ENCODE results near the gene GTF2H4. TPM values are rescaled to one million over a fixed set of nuclear protein-coding genes. Genes with fewer than 3 reads are reported as not detected.

The GTF2H4 gene
- total RNA-seq, 4 donors from 2014 or later: 5.7 to 20.7 (median 7.5) TPM

DNA sequence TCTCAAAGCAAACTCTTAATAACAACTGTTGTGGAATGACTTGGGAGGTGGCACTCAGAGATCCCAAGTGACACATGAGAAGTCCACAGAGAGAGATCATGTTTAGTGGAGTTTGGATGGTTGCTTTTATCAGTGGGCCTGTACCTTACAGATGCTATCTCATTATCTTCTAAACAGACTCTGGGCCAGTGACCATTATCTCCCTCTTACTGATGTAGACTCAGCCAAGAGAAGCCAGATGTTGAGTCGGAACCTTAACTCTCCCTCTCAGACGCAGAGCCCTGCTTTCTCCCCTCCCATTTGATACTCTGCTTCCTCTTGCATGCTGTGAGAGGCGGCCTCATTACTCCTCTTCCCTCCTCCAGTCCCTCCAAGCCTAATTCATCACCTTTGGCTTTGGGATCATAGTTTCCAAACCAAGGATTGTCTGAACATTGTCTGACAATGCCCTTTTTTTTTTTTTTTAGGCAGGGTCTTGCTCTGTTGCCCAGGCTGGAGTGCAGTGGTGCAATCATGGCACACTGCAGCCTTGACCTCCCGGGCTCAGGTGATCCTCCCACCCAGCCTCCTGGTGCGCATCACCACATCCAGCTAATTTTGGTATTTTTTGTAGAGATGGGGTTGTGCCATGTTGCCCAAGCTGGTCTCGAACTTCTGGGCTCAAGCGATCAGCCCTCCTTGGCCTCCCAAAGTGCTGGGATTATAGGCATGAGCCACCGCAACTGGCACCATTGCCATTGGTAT is 28.2 kb upstream of the GTF2H4 start:
- H3K36me3 ChIP-seq: no peaks in the 10 kb centered on the region
- H3K4me3 ChIP-seq: no peak overlapping the region
- peaks cover 35 to 45% of the 10 kb centered on the region in 2 donors for H3K4me1 ChIP-seq
- H3K27ac ChIP-seq: peak overlapping the region; percentile 50 to 91 (median 70)
- no peaks in the 10 kb centered on the region for H3K27me3 ChIP-seq
- TF ChIP-seq, protein P1, sequence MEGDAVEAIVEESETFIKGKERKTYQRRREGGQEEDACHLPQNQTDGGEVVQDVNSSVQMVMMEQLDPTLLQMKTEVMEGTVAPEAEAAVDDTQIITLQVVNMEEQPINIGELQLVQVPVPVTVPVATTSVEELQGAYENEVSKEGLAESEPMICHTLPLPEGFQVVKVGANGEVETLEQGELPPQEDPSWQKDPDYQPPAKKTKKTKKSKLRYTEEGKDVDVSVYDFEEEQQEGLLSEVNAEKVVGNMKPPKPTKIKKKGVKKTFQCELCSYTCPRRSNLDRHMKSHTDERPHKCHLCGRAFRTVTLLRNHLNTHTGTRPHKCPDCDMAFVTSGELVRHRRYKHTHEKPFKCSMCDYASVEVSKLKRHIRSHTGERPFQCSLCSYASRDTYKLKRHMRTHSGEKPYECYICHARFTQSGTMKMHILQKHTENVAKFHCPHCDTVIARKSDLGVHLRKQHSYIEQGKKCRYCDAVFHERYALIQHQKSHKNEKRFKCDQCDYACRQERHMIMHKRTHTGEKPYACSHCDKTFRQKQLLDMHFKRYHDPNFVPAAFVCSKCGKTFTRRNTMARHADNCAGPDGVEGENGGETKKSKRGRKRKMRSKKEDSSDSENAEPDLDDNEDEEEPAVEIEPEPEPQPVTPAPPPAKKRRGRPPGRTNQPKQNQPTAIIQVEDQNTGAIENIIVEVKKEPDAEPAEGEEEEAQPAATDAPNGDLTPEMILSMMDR (IDR thresholded peaks at IDR 0.05 in 4 of 5, conservative IDR thresholded peaks at IDR 0.05 in 1 of 5): no peak
- no peak for TF ChIP-seq POLR2A (IDR thresholded peaks at IDR 0.05)
- no peaks in the 10 kb centered on the region for H3K9me3 ChIP-seq
- ATAC-seq: no peak
- no peak for DNase-seq
- intact Hi-C loops (cut with DNase I; ENCODE audit: low total_unique reads): loop anchor here (5.0 kb wide), 2 partner anchors 32 to 193 kb away; partner anchors contain the start of genes PPP1R18 and VARS2
- in situ Hi-C loops (cut with MboI; ENCODE audit: low sequenced_read_pairs in 4 of 4): loop anchor here (5.0 to 25.0 kb wide), 4 partner anchors 53 to 143 kb away; partner anchors contain the start of genes FLOT1 (in 3 of the 4) and IER3 (in 3 of the 4)

DNA sequence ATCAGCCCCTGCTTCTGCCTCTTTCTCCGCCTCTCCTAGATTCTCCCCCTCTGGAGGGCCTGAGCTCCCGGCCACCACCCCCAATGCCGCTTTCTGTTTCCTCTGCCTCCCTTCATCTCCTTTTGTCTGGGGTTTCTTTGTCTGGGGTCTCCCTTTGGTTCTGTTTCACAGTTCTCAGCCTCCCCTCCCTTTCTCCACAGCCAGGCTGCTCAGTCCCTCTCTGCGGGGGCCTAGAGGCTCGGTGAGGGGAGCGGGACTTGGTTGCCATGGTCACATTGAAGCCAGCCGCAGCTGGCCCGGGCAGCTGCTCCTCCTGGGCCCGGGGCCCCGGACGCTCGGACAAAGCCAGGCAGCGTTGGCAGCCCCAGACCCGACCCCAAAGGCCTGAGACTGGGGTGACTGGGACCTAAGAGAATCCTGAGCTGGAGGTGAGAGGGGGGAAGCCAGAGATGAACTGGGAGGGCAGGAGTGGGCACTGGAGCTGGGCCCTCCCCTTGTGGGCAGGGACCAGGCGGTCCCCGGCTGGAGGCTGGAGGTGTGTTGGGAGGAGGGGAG is 27.2 kb upstream of the GTF2H4 start:
- H3K27me3 ChIP-seq: no peaks in the 10 kb centered on the region
- peak overlapping the region in 2 of 4 donors; percentile 79 to 91 for H3K27ac ChIP-seq
- in situ Hi-C loops (cut with MboI; ENCODE audit: low sequenced_read_pairs in 4 of 4) (loop anchor here in 1 of 4 donors (25.0 kb wide), 1 partner anchor 143 kb away; the partner anchor contains the start of genes FLOT1 and IER3), intact Hi-C loops (cut with DNase I; ENCODE audit: low total_unique reads) (loop anchor here (5.0 kb wide), 1 partner anchor 193 kb away; the partner anchor contains the start of gene PPP1R18)
- TF ChIP-seq, protein P1 (IDR thresholded peaks at IDR 0.05 in 4 of 5, conservative IDR thresholded peaks at IDR 0.05 in 1 of 5): no peak
- TF ChIP-seq POLR2A (IDR thresholded peaks at IDR 0.05): no peak
- peaks cover 44 to 49% of the 10 kb centered on the region in 2 donors for H3K4me1 ChIP-seq
- H3K4me3 ChIP-seq: no peak overlapping the region
- no peaks in the 10 kb centered on the region for H3K36me3 ChIP-seq
- ATAC-seq (no peak), DNase-seq (no peak)
- no peaks in the 10 kb centered on the region for H3K9me3 ChIP-seq

DNA sequence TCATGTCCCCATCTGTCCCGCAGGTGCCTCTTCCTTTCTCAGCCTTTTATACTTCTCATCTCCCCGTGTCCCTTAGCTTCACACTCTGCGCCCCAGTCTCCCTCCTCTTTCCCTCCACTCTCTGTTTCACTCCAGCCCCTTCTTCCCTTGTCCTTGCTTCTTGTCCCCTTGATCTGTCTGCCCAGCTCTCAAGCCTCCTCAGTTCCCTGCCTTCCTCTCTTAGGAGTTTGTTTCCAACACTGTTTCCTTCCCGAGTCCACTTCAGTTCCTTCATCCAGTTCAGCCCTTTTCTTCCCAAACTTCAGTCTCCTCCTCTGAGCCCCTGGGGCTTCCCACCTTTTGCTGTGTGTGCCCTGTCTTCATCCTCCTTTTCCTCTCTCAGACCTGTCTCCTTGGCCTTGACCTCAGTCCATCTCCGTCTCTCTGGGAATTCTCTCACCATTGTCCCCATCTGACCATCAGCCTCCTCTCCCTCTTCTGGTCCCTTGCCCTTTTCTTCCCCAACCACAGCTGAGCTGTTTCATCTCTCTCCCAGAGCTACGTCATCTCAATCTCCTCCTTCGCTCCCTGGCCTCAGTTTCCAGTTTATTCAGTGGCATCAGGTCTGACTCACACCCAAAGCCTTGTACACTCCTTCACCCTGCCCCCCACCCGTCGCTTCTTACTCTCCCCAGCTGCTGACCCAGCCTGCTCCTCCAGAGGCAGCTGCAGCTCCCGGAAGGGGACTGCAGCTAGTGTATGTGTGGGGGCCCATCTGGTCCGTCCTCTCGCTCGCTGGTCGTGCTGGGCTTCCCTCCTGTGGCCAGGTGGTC is 26.4 kb upstream of the GTF2H4 start:
- DNase-seq: no peak
- Histone ChIP-seq H3K9me3 (no peaks in the 10 kb centered on the region), H3K36me3 (no peaks in the 10 kb centered on the region), H3K27ac (peak overlapping the region; percentile 89 to 97 (median 94)), H3K27me3 (no peaks in the 10 kb centered on the region), H3K4me1 (peaks cover 50 to 52% of the 10 kb centered on the region in 2 donors), H3K4me3 (no peak overlapping the region)
- intact Hi-C loops (cut with DNase I; ENCODE audit: low total_unique reads): loop anchor here (5.0 kb wide), 1 partner anchor 194 kb away; the partner anchor contains the start of gene PPP1R18
- TF ChIP-seq, protein P1 (IDR thresholded peaks at IDR 0.05 in 4 of 5, conservative IDR thresholded peaks at IDR 0.05 in 1 of 5): no peak
- TF ChIP-seq POLR2A (IDR thresholded peaks at IDR 0.05): no peak
- ATAC-seq: no peak
- in situ Hi-C loops (cut with MboI; ENCODE audit: low sequenced_read_pairs in 4 of 4): loop anchor here in 1 of 4 donors (25.0 kb wide), 1 partner anchor 144 kb away; the partner anchor contains the start of genes FLOT1 and IER3

DNA sequence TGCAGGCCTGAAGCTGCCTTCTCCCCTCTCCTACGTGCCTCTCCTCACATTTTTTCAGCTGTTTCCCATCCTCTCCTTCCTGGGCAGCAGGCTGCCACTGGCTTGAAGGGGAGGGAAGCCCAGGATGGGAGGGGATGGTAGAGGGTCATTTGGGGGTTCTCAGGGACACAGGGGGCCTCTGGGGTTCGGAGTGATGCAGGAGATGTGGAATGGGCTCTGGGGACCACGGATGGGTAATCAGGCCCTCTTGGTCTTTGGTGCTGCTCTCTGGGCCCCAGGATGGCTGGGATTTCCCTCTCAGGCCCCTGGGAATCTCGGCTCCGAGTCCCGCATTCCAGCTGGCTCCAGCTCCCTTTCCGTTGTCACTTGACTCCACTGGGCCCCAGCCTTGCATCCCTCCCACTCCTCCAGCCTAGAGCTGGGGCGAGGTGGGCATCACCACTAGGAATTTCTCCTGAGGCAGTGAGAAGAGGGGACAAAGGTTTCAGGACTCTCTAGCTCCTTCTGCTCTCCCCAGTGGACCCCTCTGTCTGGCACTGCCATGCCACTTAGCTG is 25.7 kb upstream of the GTF2H4 start:
- H3K4me3 ChIP-seq: no peak overlapping the region
- H3K27me3 ChIP-seq: no peaks in the 10 kb centered on the region
- in situ Hi-C loops (cut with MboI; ENCODE audit: low sequenced_read_pairs in 4 of 4): loop anchor here in 1 of 4 donors (25.0 kb wide), 1 partner anchor 145 kb away; the partner anchor contains the start of genes FLOT1 and IER3
- H3K9me3 ChIP-seq: no peaks in the 10 kb centered on the region
- intact Hi-C loops (cut with DNase I; ENCODE audit: low total_unique reads): loop anchor here (5.0 kb wide), 1 partner anchor 195 kb away; the partner anchor contains the start of gene PPP1R18
- peak overlapping the region; percentile 89 to 97 (median 94) for H3K27ac ChIP-seq
- H3K36me3 ChIP-seq: no peaks in the 10 kb centered on the region
- DNase-seq: no peak
- ATAC-seq: no peak
- H3K4me1 ChIP-seq: peaks cover 53 to 56% of the 10 kb centered on the region in 2 donors
- TF ChIP-seq, protein P1 (IDR thresholded peaks at IDR 0.05 in 4 of 5, conservative IDR thresholded peaks at IDR 0.05 in 1 of 5): no peak
- no peak for TF ChIP-seq POLR2A (IDR thresholded peaks at IDR 0.05)
